ENCODE data around the gene ZDHHC7.

Gene ZDHHC7

DNA sequence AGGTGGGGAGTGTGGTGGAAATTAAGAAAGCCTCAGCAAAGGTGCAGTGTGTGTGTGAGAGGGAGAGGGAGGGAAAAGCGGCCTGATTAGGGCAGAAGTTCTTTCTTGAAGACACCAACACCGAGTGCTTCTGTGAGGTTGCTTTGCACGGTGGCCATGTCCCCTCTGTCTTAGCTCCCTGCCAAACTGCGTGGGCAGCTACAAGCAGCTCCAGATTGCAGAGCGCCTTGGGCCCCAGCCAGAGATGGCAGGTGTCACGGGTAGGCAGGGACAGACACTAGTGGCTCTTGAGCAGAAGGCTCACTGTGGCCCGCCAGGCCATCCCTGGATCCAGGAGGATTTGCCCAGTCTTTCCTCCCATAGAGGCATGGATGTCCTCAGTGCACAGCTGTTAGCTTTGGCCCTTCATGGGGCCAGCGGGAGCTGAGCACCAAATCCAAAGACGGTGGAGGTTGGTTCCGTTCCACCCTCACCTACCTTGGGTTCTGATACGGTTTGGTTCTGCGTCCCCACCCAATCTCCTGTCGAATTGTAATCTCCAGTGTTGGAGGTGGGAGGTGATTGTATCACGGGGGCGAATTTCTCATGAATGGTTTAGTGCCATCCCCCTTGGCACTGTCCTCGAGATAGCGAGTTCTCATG lies 37.7 kb upstream of the ZDHHC7 start:
- H3K36me3 Mint-ChIP-seq (ENCODE audit: low read depth), result peaks cover 3% of the 10 kb centered on the region
- H3K27me3 Mint-ChIP-seq, result no peaks in the 10 kb centered on the region
- no peak overlapping the region for H3K4me3 Mint-ChIP-seq
- intact Hi-C loops (cut with micrococcal nuclease), result loop anchor here (5.0 kb wide), 1 partner anchor 38 kb away; no protein-coding TSS in a partner anchor
- H3K27ac Mint-ChIP-seq, result peak overlapping the region; percentile 18
- H3K4me1 Mint-ChIP-seq (ENCODE audit: low read depth), result peaks cover 67% of the 10 kb centered on the region
- H3K9me3 Mint-ChIP-seq, result no peaks in the 10 kb centered on the region

- Mint-ChIP-seq H3K9me3 (no peaks in the 10 kb centered on the region), H3K27me3 (no peaks in the 10 kb centered on the region), H3K4me1 (ENCODE audit: low read depth) (peaks cover 67% of the 10 kb centered on the region), H3K4me3 (no peak overlapping the region), H3K36me3 (ENCODE audit: low read depth) (peaks cover 9% of the 10 kb centered on the region), H3K27ac (peak overlapping the region; percentile 64)
- intact Hi-C loops (cut with micrococcal nuclease), result loop anchor here (5.0 kb wide), 1 partner anchor 39 kb away; no protein-coding TSS in a partner anchor
Measured at GRCh38 chr16:85047867-85048455, 36.6 kb upstream of the ZDHHC7 start.

GRCh38 chr16:85046931-85047866 lies 35.9 kb upstream of the ZDHHC7 start:
- Mint-ChIP-seq H3K27me3 (no peaks in the 10 kb centered on the region), H3K9me3 (no peaks in the 10 kb centered on the region), H3K4me3 (no peak overlapping the region), H3K36me3 (ENCODE audit: low read depth) (peaks cover 9% of the 10 kb centered on the region), H3K4me1 (ENCODE audit: low read depth) (peaks cover 65% of the 10 kb centered on the region), H3K27ac (peak overlapping the region; percentile 64)
- intact Hi-C loops (cut with micrococcal nuclease), result loop anchor here (5.0 kb wide), 1 partner anchor 40 kb away; no protein-coding TSS in a partner anchor

DNA sequence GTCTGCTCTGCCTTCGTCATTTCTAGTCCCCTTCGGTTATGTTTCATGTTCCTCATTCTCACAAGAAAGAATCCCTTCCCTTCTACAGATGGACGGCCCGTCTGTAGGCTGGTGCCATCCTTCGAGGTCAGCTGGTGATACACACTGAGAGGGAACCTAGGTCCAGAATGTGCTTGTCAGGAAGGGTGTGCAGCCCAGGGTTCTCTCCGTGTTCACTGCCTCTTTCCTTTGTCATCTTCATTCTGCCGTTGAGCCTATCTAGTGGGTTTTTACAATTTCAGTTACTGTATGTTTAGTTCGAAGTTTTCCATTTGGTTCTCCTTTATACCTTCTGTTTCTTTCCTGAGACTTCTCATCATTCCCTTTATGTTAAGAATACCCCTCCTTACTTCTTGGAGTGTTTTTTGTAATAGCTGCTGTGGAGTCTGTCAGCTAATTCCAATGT lies 35.2 kb upstream of the ZDHHC7 start:
- intact Hi-C loops (cut with micrococcal nuclease), result loop anchor here (5.0 kb wide), 1 partner anchor 41 kb away; no protein-coding TSS in a partner anchor
- no peaks in the 10 kb centered on the region for H3K27me3 Mint-ChIP-seq
- H3K9me3 Mint-ChIP-seq, result no peaks in the 10 kb centered on the region
- H3K4me1 Mint-ChIP-seq (ENCODE audit: low read depth), result peaks cover 63% of the 10 kb centered on the region
- H3K27ac Mint-ChIP-seq, result peak overlapping the region; percentile 64
- peaks cover 9% of the 10 kb centered on the region for H3K36me3 Mint-ChIP-seq (ENCODE audit: low read depth)
- H3K4me3 Mint-ChIP-seq, result no peak overlapping the region

DNA sequence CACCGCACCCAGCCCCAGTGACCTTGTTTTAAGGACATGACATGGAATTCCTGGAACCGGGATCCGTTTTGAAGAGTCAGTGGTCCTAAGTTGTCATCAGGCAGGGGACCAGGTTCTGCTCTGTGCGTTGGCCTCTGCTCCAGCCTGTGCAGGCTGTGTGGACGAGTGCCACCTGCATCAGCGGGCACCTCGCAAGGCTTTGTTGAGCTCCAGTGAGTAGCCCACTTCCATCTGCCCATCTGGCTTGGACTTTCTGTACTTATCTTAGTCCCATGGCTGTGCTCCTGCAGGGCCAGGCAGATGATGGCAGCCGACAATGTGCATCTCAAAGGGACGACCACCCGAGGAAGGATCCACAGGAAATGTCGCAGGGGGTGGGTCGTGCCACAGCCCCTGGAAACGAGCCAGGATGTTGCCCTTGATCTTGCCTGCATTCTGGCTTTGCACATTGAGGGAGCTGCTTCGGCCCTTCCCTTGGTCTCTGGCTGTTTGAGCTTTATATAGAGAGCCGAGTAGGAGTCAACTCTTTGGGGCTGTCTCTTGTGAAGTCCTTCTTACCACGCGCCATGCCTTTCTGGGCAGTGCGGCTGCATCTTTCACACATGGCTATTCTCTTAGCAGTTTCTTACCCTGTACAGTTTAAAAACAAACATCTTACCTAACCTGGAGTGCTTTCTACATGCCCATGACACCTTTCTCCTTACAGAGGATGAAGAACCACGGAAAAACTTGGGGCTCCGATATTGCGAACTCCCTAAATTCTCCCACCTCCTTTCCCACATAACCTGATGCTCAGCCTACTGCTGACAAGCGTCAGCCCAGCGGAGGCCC lies 34.5 kb upstream of the ZDHHC7 start:
- Mint-ChIP-seq H3K4me1 (ENCODE audit: low read depth) (peaks cover 63% of the 10 kb centered on the region), H3K36me3 (ENCODE audit: low read depth) (peaks cover 9% of the 10 kb centered on the region), H3K27ac (peak overlapping the region; percentile 64), H3K9me3 (no peaks in the 10 kb centered on the region), H3K27me3 (no peaks in the 10 kb centered on the region), H3K4me3 (no peak overlapping the region)
- intact Hi-C loops (cut with micrococcal nuclease), result loop anchor here (5.0 kb wide), 1 partner anchor 41 kb away; no protein-coding TSS in a partner anchor

DNA sequence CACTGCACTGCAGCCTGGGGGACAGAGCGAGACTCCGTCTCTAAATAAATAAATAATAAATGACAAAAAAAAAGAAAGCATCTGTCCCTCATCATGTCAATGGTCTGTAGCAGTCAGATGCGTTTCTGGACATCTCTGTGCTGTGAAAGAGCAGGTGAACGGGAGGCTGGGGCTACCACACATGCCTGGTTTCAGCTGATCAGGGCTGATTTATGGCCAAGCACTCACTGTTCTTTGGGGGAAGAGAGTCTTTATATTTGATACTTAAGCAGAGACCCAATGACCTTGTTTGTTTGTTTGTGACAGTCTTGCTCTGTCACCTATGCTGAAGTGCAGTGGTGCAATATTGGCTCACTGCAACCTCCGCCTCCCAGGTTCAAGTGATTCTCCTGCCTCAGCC lies 33.7 kb upstream of the ZDHHC7 start:
- Mint-ChIP-seq H3K4me1 (ENCODE audit: low read depth) (peaks cover 56% of the 10 kb centered on the region), H3K36me3 (ENCODE audit: low read depth) (peaks cover 9% of the 10 kb centered on the region), H3K4me3 (no peak overlapping the region), H3K27ac (no peak overlapping the region), H3K9me3 (no peaks in the 10 kb centered on the region), H3K27me3 (no peaks in the 10 kb centered on the region)
- intact Hi-C loops (cut with micrococcal nuclease), result loop anchor here (5.0 kb wide), 1 partner anchor 42 kb away; no protein-coding TSS in a partner anchor

DNA sequence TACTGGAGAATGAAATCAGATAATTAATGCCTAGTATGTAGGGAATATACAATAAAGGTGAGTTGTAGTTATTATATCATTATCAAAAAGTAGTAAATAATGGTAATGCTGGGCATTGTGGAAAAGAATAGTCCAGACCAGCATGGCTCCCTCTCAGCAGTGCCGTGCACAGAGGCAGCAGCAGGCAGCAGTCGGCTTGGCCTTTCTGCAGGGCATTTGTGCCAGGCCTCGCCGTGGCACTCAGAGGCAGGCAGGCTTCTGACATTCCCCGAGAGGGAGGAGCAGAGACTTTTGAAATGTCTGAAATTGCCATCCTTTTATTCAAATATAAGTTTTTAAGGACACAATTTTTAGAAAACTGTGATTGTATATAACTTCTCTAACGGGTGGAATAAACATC lies 31.3 kb upstream of the ZDHHC7 start:
- Mint-ChIP-seq H3K4me3 (no peak overlapping the region), H3K9me3 (no peaks in the 10 kb centered on the region), H3K4me1 (ENCODE audit: low read depth) (peaks cover 32% of the 10 kb centered on the region), H3K27ac (no peak overlapping the region), H3K27me3 (no peaks in the 10 kb centered on the region), H3K36me3 (ENCODE audit: low read depth) (peaks cover 28% of the 10 kb centered on the region)
- intact Hi-C loops (cut with micrococcal nuclease), result no loop called here

GRCh38 chr16:85042167-85042526 lies 30.8 kb upstream of the ZDHHC7 start:
- no peak overlapping the region for H3K4me3 Mint-ChIP-seq

DNA sequence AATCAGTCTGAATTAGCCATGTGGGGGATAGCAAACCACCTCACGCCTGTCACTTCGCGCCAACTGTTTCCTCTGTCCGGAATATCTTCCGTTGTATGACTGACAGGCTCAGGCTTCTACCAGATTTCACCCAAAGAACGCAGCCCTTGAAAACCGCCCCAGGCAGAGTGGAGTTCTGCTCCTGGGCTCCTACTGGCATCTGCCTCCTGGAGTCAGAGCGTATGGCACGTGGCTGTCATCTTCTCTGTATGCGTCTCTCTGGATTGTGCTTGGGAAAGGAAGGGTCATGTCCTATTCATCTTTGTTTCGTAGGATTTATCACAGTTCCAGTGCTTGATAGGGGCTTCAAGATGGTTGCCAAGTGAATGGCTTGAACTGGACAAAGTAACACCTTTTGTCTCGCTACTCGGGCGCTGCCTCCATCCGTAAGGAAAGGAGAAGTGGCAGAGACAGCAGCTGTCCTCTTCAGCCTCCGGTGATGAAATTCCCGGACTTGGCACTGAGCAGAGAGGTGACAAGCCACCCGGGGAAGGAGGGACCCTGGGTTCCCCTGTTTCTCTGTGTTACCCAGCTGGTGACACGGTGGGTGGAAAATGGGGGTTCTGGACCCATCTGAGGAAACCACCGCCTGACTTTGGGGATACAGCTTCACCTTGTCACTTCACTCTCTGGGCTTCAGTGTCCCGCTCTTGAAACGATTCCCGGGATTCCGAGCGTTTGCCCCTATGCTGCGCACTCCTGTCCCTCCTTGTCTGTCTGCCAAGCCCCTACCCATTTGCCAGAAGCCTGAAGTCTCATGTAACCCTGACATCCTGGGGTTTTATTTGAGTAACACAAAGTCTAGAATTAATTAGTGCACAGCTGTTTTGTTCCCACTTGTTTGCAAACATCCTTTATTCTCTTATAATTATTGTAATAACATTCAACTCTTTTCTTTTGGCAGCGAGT lies 30.2 kb upstream of the ZDHHC7 start:
- intact Hi-C loops (cut with micrococcal nuclease), result no loop called here
- Mint-ChIP-seq H3K36me3 (ENCODE audit: low read depth) (peaks cover 35% of the 10 kb centered on the region), H3K4me1 (ENCODE audit: low read depth) (peaks cover 30% of the 10 kb centered on the region), H3K4me3 (no peak overlapping the region), H3K9me3 (no peaks in the 10 kb centered on the region), H3K27ac (no peak overlapping the region), H3K27me3 (no peaks in the 10 kb centered on the region)

More at GRCh38 chr16:85042167-85042526, 30.8 kb upstream of the ZDHHC7 start:
- Mint-ChIP-seq H3K9me3 (no peaks in the 10 kb centered on the region), H3K4me1 (ENCODE audit: low read depth) (peaks cover 30% of the 10 kb centered on the region), H3K36me3 (ENCODE audit: low read depth) (peaks cover 31% of the 10 kb centered on the region), H3K27ac (no peak overlapping the region), H3K27me3 (no peaks in the 10 kb centered on the region)
- intact Hi-C loops (cut with micrococcal nuclease), result no loop called here

DNA sequence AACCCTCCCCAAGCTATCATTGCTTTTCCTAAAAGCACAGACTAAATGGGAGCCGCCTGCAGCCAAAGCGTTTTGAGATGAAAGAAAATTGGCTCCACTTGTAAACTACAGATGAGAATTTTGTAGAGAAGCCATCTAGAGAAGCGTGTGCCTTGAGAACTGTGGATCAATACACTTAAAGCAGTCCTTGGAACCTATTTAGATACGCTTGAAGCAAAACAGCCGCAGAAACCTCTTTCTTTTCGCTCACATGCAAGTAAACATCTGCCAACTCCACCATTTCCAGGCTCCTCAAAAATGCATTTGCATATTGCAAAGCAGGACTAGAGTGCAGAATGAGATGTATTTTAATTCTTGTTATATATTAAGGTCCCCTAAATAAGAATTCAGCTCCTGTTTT lies 29.4 kb upstream of the ZDHHC7 start:
- no peaks in the 10 kb centered on the region for H3K9me3 Mint-ChIP-seq

GRCh38 chr16:85037721-85038120 lies 26.4 kb upstream of the ZDHHC7 start:
- peaks cover 44% of the 10 kb centered on the region for H3K4me1 Mint-ChIP-seq (ENCODE audit: low read depth)
- H3K4me3 Mint-ChIP-seq, result no peak overlapping the region
- peaks cover 59% of the 10 kb centered on the region for H3K36me3 Mint-ChIP-seq (ENCODE audit: low read depth)
- H3K9me3 Mint-ChIP-seq, result no peaks in the 10 kb centered on the region
- no peaks in the 10 kb centered on the region for H3K27me3 Mint-ChIP-seq
- H3K27ac Mint-ChIP-seq, result no peak overlapping the region
- intact Hi-C loops (cut with micrococcal nuclease), result no loop called here

More for the DNA sequence above, 29.4 kb upstream of the ZDHHC7 start:
- Mint-ChIP-seq H3K27me3 (no peaks in the 10 kb centered on the region), H3K4me3 (no peak overlapping the region), H3K27ac (no peak overlapping the region), H3K4me1 (ENCODE audit: low read depth) (peaks cover 29% of the 10 kb centered on the region), H3K36me3 (ENCODE audit: low read depth) (peaks cover 39% of the 10 kb centered on the region)
- intact Hi-C loops (cut with micrococcal nuclease), result no loop called here

DNA sequence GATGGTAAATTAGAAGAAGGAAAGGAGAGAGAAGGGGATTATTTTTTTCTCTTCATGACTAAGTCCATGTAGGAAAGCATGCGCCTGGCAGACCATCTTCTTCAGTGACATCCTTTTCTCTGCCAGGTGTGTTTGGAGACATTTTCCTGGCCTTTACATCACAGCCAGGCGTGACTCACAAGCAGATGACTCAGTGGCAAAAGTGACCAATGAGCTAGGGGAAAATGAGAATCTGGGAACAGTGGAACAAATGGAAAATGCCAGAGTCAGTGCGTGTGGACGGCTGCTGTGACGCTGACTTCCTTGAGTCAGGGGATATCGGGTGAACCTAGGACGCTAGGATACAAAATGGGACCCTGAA lies 25.7 kb upstream of the ZDHHC7 start:
- H3K4me3 Mint-ChIP-seq, result no peak overlapping the region
- no peaks in the 10 kb centered on the region for H3K9me3 Mint-ChIP-seq
- no peaks in the 10 kb centered on the region for H3K27me3 Mint-ChIP-seq
- H3K4me1 Mint-ChIP-seq (ENCODE audit: low read depth), result peaks cover 44% of the 10 kb centered on the region
- intact Hi-C loops (cut with micrococcal nuclease), result no loop called here
- peaks cover 66% of the 10 kb centered on the region for H3K36me3 Mint-ChIP-seq (ENCODE audit: low read depth)
- no peak overlapping the region for H3K27ac Mint-ChIP-seq
